ENCODE results near the gene CDC42EP5. TPM values are rescaled to one million over a fixed set of nuclear protein-coding genes. Genes with fewer than 3 reads are reported as not detected.

CDC42EP5 gene
- total and polyA plus RNA-seq, 10 of the 15 experiments (the other 5 are each of a cell fraction or from before 2014, with no cell fraction given), result 0.42 to 1.8 (median 1.4) TPM; not detected in 6

- TF ChIP-seq CHD2 (IDR thresholded peaks at IDR 0.05; ENCODE audit: borderline replicate concordance, low read depth, low read length) (no peak), PAX8 (IDR thresholded peaks at IDR 0.05) (no peak)
These were observed 12.8 kb upstream of the CDC42EP5 start (continued) for GRCh38 chr19:54485851-54486250.

GRCh38 chr19:54484451-54484850 lies 11.4 kb upstream of the CDC42EP5 start:
- in situ Hi-C loops (cut with MboI), result no loop called here
- Histone ChIP-seq H3K4me3 (no peak overlapping the region), H3K27me3 (replicated peaks in 1 of 2; ENCODE audit: control insufficient read depth in 2 of 2, insufficient read depth in 2 of 2, low read length in 1 of 2) (no peaks in the 10 kb centered on the region; a peak in 1 of 4 replicates), H3K9me3 (replicated peaks; ENCODE audit: control insufficient read depth, insufficient read depth, low read length) (no peaks in the 10 kb centered on the region), H2AFZ (ENCODE audit: control insufficient read depth, low read depth, low read length) (no peak overlapping the region), H3K9ac (ENCODE audit: control insufficient read depth, insufficient read depth, low read length) (no peak overlapping the region), H4K20me1 (ENCODE audit: control insufficient read depth, insufficient read depth) (no peaks in the 10 kb centered on the region), H3K36me3 (ENCODE audit: control insufficient read depth in 2 of 2, insufficient read depth in 2 of 2, low read length in 1 of 2) (no peaks in the 10 kb centered on the region), H3K4me2 (ENCODE audit: control insufficient read depth, insufficient read depth) (no peak overlapping the region), H3K4me1 (ENCODE audit: control insufficient read depth, insufficient read depth, low read length) (peaks cover 12% of the 10 kb centered on the region), H3K79me2 (ENCODE audit: control insufficient read depth, insufficient read depth, low read length) (no peaks in the 10 kb centered on the region), H3K27ac (ENCODE audit: control insufficient read depth, insufficient read depth) (no peak overlapping the region)
- CTCF ChIA-PET, result interaction anchor here (0.9 to 2.2 kb wide), 2 partner anchors 132 to 170 kb away, joined by 3 to 10 read pairs; no protein-coding TSS in a partner anchor
- ATAC-seq (no peak), DNase-seq (ENCODE audit: low read depth, low spot score) (no peak), FAIRE-seq (no peak)
- BruUV-seq (replicated peaks), result no TSS peak
- SMC1A ChIA-PET (ENCODE audit: uncharacterized antibody, unreplicated experiment), result no interaction called here
- intact Hi-C loops (cut with micrococcal nuclease; ENCODE audit: unreplicated experiment), result loop anchor here (5.0 kb wide), 2 partner anchors 33 to 68 kb away; no protein-coding TSS in a partner anchor
- RAD21 ChIA-PET (ENCODE audit: unreplicated experiment), result no interaction called here
- POLR2A ChIA-PET, result no interaction called here
- 50% methylated on average over 10 of the region's 10 CpGs for WGBS (ENCODE audit: insufficient coverage, insufficient replicate concordance, low lambda C conversion rate, missing lambda C conversion rate)
- TF ChIP-seq ATF7 (IDR thresholded peaks at IDR 0.05; ENCODE audit: low read depth) (no peak), SIX5 (IDR thresholded peaks at IDR 0.05; ENCODE audit: low read depth, low read length, severe bottlenecking) (no peak), E2F8 (IDR thresholded peaks at IDR 0.05; ENCODE audit: low read depth, partially characterized antibody) (no peak), BMI1 (IDR thresholded peaks at IDR 0.05; ENCODE audit: borderline replicate concordance) (no peak), MXI1 (IDR thresholded peaks at IDR 0.05; ENCODE audit: low read depth, low read length) (no peak), ESRRA (IDR thresholded peaks at IDR 0.05; ENCODE audit: low read length) (no peak), ASH2L (IDR thresholded peaks at IDR 0.05; ENCODE audit: borderline replicate concordance, low read depth) (no peak), ZZZ3 (IDR thresholded peaks at IDR 0.05; ENCODE audit: control insufficient read depth, insufficient read length, low read depth) (no peak), BCLAF1 (IDR thresholded peaks at IDR 0.05) (no peak), ELK1 (IDR thresholded peaks at IDR 0.05; ENCODE audit: low read depth, low read length) (no peak), ZSCAN29 (IDR thresholded peaks at IDR 0.05) (no peak), PBX3 (IDR thresholded peaks at IDR 0.05; ENCODE audit: insufficient replicate concordance, low read depth, low read length) (no peak), POLR2AphosphoS5 (IDR thresholded peaks at IDR 0.05; ENCODE audit: low read length) (no peak), NR2F1 (conservative IDR thresholded peaks at IDR 0.05) (no peak)

All from GM12878 (cell line).